Gastroesophageal sphincter (tissue), 3 donors: Measurements from ENCODE around the gene IGF2R.

Experiments
- CTCF ChIP-seq, 4 experiments: fragments of 200-600 bp in 2 of 4; fragments of 450-650 bp in 2 of 4; sonication (generic) in 1 of 4; IDR thresholded peaks; one replicate each; pipeline ENCODE4 v1.5.1; 2017 to 2019; ENCODE audit warnings: antibody characterized with exemption in 4 of 4, mild to moderate bottlenecking in 2 of 4, moderate library complexity in 2 of 4
- EP300 ChIP-seq: sonication (generic); formaldehyde crosslinking; IDR thresholded peaks from one replicate; pipeline ENCODE4 v1.6.1; 2017; ENCODE audit warnings: antibody characterized with exemption, mild to moderate bottlenecking
- POLR2A ChIP-seq, 2 donors: fragments of 450-650 bp; IDR thresholded peaks; one replicate each; pipeline ENCODE4 v1.6.1; 2017; ENCODE audit warnings: antibody characterized with exemption in 2 of 2, mild to moderate bottlenecking in 2 of 2, moderate library complexity in 1 of 2
- POLR2AphosphoS5 ChIP-seq: sonication (generic); formaldehyde crosslinking; IDR thresholded peaks from one replicate; pipeline ENCODE4 v1.6.1; 2017; ENCODE audit warnings: antibody characterized with exemption

- TF ChIP-seq POLR2A (IDR thresholded peaks at IDR 0.05) (no peak), EP300 (no peak), CTCF (IDR thresholded peaks at IDR 0.05) (no peak), POLR2AphosphoS5 (no peak)
These were observed 101.9 kb downstream of the IGF2R start for GRCh38 chr6:160070831-160071230.
